K562 (cell line): Measurements from ENCODE around the gene TCTN3. TPM values are rescaled to one million over a fixed set of nuclear protein-coding genes. Genes with fewer than 3 reads are reported as not detected.

Source experiments
- CBFA2T2 ChIP-seq: fragments of 450-650 bp; conservative IDR thresholded peaks from 2 replicates; pipeline ENCODE4 v1.6.1; 2017; ENCODE audit warnings: mild to moderate bottlenecking
- ETV1 ChIP-seq: fragments of 450-650 bp; conservative IDR thresholded peaks from 2 replicates; pipeline ENCODE4 v1.6.1; 2016; ENCODE audit warnings: missing genetic modification characterization, control low read depth, low read depth, missing compliant biosample characterization
- EWSR1 ChIP-seq: fragments of 450-650 bp; IDR thresholded peaks from 2 replicates; pipeline ENCODE4 v1.6.1; 2018; ENCODE audit warnings: borderline replicate concordance, mild to moderate bottlenecking, low read depth, moderate library complexity; ENCODE audit not compliant: partially characterized antibody
- JUND ChIP-seq, 2 experiments: IDR thresholded peaks; 2 replicates in 1 of 2; 3 replicates in 1 of 2; pipeline ENCODE4 v1.6.1; 2011; ENCODE audit warnings: borderline replicate concordance in 2 of 2, low read depth in 2 of 2, low read length in 2 of 2, improper control_type of control experiment in 1 of 2, missing biosample characterization in 1 of 2, missing genetic modification characterization in 1 of 2, missing genetic modification reagents in 1 of 2
- KHSRP ChIP-seq: fragments of 450-650 bp; IDR thresholded peaks from 2 replicates; pipeline ENCODE4 v1.6.1; 2017
- MYNN ChIP-seq, 2 experiments: sonication (generic); formaldehyde crosslinking in 1 of 2; IDR thresholded peaks; 2 replicates each; pipeline versions ENCODE4 v1.5.0 to v1.6.1; 2016 to 2020; ENCODE audit warnings: antibody characterized with exemption in 1 of 2, missing genetic modification reagents in 1 of 2
- RBM22 ChIP-seq: fragments of 200-400 bp; formaldehyde crosslinking; IDR thresholded peaks from 2 replicates; pipeline ENCODE4 v1.6.1; 2018; ENCODE audit warnings: low read length, low read depth; ENCODE audit not compliant: poor library complexity, severe bottlenecking
- RCOR1 ChIP-seq, 2 experiments: IDR thresholded peaks; 2 replicates each; pipeline ENCODE4 v1.6.1; 2012; ENCODE audit warnings: low read depth in 2 of 2, low read length in 2 of 2, borderline replicate concordance in 1 of 2, improper control_type of control experiment in 1 of 2
- TBP ChIP-seq: optimal IDR thresholded peaks from 2 replicates; pipeline ENCODE3; 2011; ENCODE audit warnings: low read depth, low read length, improper control_type of control experiment
- TEAD1 ChIP-seq, 2 experiments: fragments of 450-650 bp in 1 of 2; sonication (generic) in 1 of 2; formaldehyde crosslinking; IDR thresholded peaks; 2 replicates each; pipeline versions ENCODE4 v1.4.0 to v1.8.0; 2020 to 2022; ENCODE audit warnings: mild to moderate bottlenecking in 2 of 2, missing genetic modification reagents in 1 of 2
- TOE1 ChIP-seq, 2 experiments: fragments of 450-650 bp in 1 of 2; sonication (generic) in 1 of 2; formaldehyde crosslinking in 1 of 2; IDR thresholded peaks; 2 replicates each; pipeline versions ENCODE4 v1.7.1 to v1.8.0; 2016 to 2022; ENCODE audit warnings: borderline replicate concordance in 2 of 2, mild to moderate bottlenecking in 2 of 2, antibody characterized with exemption in 1 of 2, inconsistent platforms in 1 of 2, low read depth in 1 of 2, missing genetic modification reagents in 1 of 2, moderate library complexity in 1 of 2
- U2AF2 ChIP-seq: fragments of 200-400 bp; formaldehyde crosslinking; optimal IDR thresholded peaks from 2 replicates; pipeline ENCODE3; 2017; ENCODE audit warnings: low read depth, mild to moderate bottlenecking, low read length
- ZNF197 ChIP-seq: fragments of 200-800 bp; sonication (Bioruptor generic); IDR thresholded peaks from 2 replicates; pipeline ENCODE4 v1.6.1; 2016; ENCODE audit warnings: low read depth, missing genetic modification characterization, missing compliant biosample characterization
- ZNF431 ChIP-seq: sonication (generic); formaldehyde crosslinking; IDR thresholded peaks from 2 replicates; pipeline ENCODE4 v1.8.0; 2022; ENCODE audit warnings: mild to moderate bottlenecking, missing genetic modification reagents
- ZNF444 ChIP-seq: fragments of 250-450 bp; sonication (Bioruptor Pico); IDR thresholded peaks from 2 replicates; pipeline ENCODE4 v1.4.0; 2020; ENCODE audit warnings: mild to moderate bottlenecking, moderate library complexity
- polyA plus RNA-seq, 8 experiments: library from polyadenylated mRNA; depleted of rRNA in 4 of 8; stranded (reverse) in 5 of 8; unstranded in 3 of 8; fragments of >200 nt; fragmentation: Nextera tagmentation in 2 of 8; fragmentation: Illumina TruSeq in 1 of 8; extraction: Ambion mirVana in 2 of 8; extraction: Trizol in 1 of 8; gene quantifications; 2 replicates each; pipeline versions ENCODE4 v1.2.1 to v1.2.3, GENCODE V29; 2011 to 2014; ENCODE audit warnings: inconsistent platforms in 1 of 8, missing spikeins in 1 of 8
- total RNA-seq, 7 experiments: library from RNA; depleted of rRNA in 6 of 7; stranded (reverse); fragments of >200 nt in 6 of 7; fragmentation: Illumina TruSeq in 2 of 7; extraction: Trizol in 2 of 7; gene quantifications; 2 replicates each; pipeline versions ENCODE4 v1.2.1 to v1.2.3, GENCODE V29; 2011 to 2021; ENCODE audit warnings: low replicate concordance in 1 of 7
- TF ChIP-seq, protein P1 (sequence below), 2 experiments: fragments of 450-650 bp in 1 of 2; sonication (generic) in 1 of 2; formaldehyde crosslinking in 1 of 2; IDR thresholded peaks; 2 replicates each; pipeline versions ENCODE4 v1.7.1 to v1.9.0; 2016 to 2022; ENCODE audit warnings: inconsistent platforms in 1 of 2, mild to moderate bottlenecking in 1 of 2, missing genetic modification reagents in 1 of 2

The TCTN3 gene
- total and polyA plus RNA-seq, 9 of the 15 experiments (the other 6 are each of a cell fraction or from before 2014, with no cell fraction given), result 10.4 to 25.8 (median 16.3) TPM

DNA sequence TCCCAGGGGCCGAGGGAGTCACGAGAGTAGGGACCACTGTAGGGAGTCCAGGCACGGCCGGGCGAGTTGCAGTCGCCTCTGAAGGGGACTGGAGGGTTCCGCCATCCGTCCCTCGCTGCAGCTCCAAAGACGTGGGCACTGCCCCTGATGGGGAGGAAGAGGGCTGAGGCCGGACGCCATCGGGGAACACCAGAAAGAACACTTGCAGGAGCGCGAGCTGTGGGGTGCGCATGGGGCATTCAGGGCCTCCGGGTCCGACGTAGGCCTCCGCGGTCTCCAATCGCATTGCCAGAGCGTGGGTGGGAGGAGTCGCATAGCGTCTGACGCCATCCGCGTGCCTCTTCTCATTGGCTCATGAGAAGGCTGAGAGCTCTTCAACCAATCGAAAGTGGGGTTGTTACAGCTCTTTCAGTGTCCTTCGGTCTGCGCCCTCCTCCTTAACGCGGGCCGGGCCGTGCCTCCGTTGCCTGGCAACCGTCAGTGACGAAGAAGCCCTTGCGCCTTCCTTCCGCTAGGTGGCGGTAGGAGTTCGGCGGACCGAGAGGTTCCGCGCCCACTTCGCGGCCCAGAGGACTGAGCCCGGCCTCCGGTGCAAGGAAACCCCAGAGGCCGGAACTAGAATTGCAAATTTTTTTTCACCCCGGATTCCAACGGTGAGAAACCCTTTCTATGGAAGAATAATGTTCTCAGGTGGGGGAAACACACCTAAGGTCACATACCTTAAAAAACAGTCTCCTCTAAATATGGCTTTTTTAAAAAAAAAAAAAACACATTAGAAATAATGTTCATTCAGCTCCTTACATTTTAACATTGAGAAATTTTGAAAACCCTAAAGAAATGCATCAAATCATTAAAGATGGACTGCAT lies at the start of gene TCTN3 (continued):
- TF ChIP-seq CBFA2T2 (no peak), TEAD1 (CRISPR knock-in tag; IDR thresholded peaks at IDR 0.05) (peak; percentile 74 to 96), RBM22 (no peak), TOE1 (IDR thresholded peaks at IDR 0.05; ENCODE audit: borderline replicate concordance) (no peak), TOE1 (CRISPR knock-in tag; IDR thresholded peaks at IDR 0.05; ENCODE audit: borderline replicate concordance, low read depth) (no peak), JUND (IDR thresholded peaks at IDR 0.05; ENCODE audit: borderline replicate concordance, low read depth, low read length) (no peak), JUND (tag; IDR thresholded peaks at IDR 0.05; ENCODE audit: borderline replicate concordance, low read depth, low read length) (peak; percentile 10; the same call in 1 of the 3 replicates), MYNN (IDR thresholded peaks at IDR 0.05) (no peak), MYNN (CRISPR knock-in tag; IDR thresholded peaks at IDR 0.05) (no peak), U2AF2 (no peak), RCOR1 (IDR thresholded peaks at IDR 0.05; ENCODE audit: borderline replicate concordance in 1 of 2, low read depth in 2 of 2, low read length in 2 of 2) (peak in 1 of 2 experiments; percentile 77; a peak in 2 of 4 replicates), ZNF431 (CRISPR knock-in tag) (no peak), ZNF197 (no peak), TBP (peak; percentile 61), EWSR1 (no peak), ETV1 (peak; percentile 94), KHSRP (0 out of 2 replicates have a peak, but pooled peaks have one; percentile 10), ZNF444 (CRISPR knock-in tag) (no peak)
- TF ChIP-seq, protein P1, sequence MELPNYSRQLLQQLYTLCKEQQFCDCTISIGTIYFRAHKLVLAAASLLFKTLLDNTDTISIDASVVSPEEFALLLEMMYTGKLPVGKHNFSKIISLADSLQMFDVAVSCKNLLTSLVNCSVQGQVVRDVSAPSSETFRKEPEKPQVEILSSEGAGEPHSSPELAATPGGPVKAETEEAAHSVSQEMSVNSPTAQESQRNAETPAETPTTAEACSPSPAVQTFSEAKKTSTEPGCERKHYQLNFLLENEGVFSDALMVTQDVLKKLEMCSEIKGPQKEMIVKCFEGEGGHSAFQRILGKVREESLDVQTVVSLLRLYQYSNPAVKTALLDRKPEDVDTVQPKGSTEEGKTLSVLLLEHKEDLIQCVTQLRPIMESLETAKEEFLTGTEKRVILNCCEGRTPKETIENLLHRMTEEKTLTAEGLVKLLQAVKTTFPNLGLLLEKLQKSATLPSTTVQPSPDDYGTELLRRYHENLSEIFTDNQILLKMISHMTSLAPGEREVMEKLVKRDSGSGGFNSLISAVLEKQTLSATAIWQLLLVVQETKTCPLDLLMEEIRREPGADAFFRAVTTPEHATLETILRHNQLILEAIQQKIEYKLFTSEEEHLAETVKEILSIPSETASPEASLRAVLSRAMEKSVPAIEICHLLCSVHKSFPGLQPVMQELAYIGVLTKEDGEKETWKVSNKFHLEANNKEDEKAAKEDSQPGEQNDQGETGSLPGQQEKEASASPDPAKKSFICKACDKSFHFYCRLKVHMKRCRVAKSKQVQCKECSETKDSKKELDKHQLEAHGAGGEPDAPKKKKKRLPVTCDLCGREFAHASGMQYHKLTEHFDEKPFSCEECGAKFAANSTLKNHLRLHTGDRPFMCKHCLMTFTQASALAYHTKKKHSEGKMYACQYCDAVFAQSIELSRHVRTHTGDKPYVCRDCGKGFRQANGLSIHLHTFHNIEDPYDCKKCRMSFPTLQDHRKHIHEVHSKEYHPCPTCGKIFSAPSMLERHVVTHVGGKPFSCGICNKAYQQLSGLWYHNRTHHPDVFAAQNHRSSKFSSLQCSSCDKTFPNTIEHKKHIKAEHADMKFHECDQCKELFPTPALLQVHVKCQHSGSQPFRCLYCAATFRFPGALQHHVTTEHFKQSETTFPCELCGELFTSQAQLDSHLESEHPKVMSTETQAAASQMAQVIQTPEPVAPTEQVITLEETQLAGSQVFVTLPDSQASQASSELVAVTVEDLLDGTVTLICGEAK (IDR thresholded peaks at IDR 0.05), result no peak
- TF ChIP-seq, protein P1 (CRISPR knock-in tag; IDR thresholded peaks at IDR 0.05), result no peak
